DMS79 (cell line): ENCODE results near the gene PXDC1.
"Not testable (repeated sequence)": the region's sequence is repeated elsewhere in the genome, so short reads cannot be mapped to it uniquely, and the experiment has no call there.

Experiments
- DNase-seq: peaks from one replicate; lab custom pipeline; 2025; lab: John Stamatoyannopoulos, UW

The PXDC1 gene

GRCh38 chr6:3762359-3762758, 10.8 kb upstream of the PXDC1 start:
- no peak for DNase-seq

DNA sequence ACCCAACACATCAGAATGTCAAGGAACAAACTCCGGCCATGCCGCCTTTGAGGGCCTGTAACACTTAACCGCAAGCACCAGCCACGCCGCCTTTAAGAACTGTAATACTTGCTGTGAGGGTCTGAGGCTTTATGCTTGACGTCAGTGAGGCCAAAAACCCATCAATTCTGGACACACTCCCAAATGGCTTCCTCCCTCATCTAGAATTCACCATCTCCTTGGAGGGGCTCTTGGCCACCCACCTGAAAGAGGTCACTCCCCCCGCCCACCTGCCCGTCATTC, 10.4 kb upstream of the PXDC1 start:
- DNase-seq, result no peak

DNA sequence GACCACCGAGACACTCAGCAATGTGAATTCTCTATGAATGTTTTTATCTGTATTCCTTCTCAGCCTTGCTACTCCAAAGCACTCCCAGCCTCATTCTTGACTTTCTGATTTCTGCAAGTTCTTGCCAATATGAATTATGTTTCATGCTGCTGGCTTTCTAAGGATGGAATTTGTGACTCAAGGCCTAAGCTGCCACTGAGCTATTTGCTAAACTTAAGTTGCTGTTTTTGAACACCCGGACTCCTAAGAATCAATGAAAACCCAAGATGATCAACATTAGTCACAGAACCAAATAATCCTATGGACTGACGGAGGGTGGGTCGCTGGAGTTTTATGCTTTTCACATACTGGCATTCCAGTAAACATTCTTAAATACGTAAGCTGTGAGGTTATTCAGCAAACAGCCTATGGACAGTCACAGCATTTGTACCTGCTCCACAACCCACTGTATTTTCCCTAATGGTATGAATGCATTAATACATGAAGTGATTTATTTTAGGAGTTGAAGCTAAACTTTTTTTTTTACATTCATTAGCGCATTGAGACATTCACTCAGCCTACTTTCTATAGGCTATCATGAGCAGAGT, 8.2 kb upstream of the PXDC1 start:
- no peak for DNase-seq

GRCh38 chr6:3758842-3759144, 7.3 kb upstream of the PXDC1 start:
- DNase-seq, result no peak

DNA sequence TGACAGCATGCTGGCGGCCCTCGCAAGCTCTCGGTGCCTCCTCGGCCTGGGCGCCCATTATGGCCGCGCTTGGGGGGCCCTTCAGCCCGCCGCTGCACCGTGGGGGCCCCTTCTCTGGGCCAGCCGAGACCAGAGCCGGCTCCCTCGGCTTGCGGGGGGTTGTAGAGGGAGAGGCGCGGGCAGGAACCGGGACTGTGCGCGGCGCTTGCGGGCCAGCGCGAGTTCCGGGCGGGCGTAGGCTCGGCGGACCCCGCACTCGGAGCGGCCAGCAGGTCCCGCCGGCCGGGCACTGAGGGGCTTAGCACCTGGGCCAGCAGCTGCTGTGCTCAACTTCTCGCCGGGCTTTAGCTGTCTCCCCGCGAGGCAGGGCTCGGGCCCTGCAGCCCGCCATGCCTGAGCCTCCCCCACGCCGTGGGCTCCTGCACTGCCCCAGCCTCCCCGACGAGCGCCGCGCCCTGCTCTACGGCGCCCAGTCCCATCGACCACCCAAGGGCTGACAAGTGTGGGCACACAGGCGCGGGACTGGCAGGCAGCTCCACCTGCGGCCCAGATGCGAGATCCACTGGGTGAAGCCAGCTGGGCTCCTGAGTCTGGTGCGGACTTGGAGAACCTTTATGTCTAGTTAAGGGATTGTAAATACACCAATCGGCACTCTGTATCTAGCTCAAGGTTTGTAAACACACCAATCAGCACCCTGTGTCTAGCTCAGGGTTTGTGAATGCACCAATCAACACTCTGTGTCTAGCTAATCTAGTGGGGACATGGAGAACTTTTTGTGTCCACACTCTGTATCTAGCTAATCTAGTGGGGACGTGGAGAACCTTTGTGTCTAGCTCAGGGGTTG, 6.7 kb upstream of the PXDC1 start:
- not testable (repeated sequence) for DNase-seq

GRCh38 chr6:3757241-3757641, 5.7 kb upstream of the PXDC1 start:
- no peak for DNase-seq

DNA sequence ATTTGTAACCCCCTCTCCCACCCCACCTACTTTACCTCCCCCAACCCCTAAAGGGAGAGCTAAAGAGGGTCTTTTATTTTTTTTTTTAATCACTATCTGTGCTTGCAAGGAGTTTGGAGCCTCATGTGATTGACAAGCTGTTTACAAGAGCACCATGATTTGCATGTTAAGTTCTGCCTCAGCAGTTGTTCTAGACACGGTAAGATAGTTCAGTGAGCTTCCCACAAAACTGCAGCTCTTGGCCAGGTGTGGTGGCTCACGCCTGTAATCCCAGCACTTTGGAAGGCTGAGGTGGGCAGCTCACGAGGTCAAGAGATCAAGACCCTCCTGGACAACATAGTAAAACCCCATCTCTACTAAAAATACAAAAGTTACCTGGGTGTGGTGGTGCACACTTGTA, 5.0 kb upstream of the PXDC1 start:
- no peak for DNase-seq

DNA sequence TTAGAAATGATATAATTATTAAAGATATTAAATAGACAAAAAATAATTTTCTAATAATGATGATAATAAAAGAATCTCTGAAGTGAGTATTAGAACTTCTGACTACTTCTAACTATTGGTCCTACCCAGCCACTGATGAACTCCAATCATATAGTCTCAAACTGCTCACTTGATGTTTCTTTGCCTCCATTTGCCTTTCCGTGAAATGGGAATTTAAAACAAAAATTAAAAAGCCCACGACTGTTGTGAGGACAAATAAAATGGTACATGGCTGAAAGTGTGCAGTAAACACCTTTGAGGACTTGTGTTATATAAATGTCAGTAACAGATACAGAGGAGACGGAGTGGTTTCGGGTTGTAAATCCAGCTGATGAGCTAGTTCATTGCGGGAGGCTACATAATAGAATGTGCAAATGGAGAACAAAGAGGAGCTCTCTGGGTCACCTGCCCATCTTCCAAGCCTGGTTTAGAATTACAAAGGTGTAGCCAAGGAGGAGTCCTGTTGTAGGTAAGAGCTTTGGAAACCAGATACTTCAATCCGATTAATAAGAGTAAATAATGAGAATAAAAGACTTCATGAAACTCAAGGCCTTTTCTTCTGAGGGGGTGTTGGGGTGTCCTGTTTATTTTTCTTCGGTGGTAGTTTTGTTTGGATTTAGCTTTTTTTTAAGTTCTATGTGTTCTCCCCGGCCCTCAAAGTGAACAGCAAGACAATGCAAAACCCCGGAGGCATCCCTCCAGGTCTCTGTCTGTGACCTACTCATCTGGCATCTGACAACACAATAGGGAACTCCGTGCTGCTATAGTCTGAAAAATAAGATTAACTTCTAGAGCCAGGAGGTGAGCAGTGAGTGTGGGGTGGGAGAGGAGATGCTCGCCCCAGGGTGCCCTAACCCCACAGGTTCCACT, 4.4 kb upstream of the PXDC1 start:
- DNase-seq, result peak; percentile 45

DNA sequence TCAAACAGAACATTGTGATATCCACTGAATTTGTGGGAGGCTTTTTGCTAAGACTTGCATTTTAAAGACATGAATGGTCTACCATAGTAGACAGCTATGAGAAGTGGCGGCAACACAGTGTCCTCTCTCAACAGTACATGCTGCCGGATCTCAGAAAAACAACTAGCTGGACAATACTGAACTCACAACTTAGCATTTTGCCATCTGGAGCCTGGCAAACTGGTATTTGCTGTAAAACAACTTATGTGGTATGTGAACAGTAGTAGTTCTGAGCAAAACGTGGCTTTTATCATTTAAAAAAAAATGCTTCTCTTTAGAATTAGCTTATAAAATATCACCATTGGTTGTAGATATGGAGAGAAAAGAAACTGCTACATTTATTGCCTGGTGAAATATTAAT, 3.3 kb upstream of the PXDC1 start:
- DNase-seq, result no peak

GRCh38 chr6:3754032-3754725, 2.7 kb upstream of the PXDC1 start:
- DNase-seq, result not testable (repeated sequence)

DNA sequence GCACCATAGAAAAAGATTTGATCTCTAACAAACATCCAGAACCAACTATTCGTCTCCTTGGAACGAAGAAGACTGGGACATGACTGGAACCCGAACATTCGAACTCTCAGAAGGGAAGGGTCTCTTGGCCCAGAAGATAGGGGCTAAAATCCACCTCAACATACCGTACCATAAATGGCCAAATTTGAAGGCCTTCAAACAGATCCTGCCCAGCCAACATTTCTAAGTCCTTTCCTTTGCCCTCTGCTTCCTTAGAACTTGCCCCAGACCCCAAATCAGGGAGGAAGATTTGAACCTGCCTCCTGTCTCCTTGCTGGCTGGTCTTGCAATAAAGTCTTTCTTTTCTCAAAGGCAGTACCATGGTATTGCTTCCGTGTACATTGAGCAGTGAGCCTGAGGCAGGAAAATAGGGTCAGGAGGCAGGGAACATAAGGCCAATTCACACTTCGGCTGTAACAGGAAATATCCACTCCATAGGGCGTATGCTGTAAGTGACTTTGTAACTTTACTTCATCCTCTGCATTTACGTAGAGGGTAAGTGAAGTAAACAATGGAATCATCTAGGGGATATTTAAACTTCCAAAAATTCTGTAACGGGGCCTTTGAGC, 1.8 kb upstream of the PXDC1 start:
- DNase-seq, result no peak

- DNase-seq, result no peak
Observed at GRCh38 chr6:3752531-3753227, 1.2 kb upstream of the PXDC1 start.

DNA sequence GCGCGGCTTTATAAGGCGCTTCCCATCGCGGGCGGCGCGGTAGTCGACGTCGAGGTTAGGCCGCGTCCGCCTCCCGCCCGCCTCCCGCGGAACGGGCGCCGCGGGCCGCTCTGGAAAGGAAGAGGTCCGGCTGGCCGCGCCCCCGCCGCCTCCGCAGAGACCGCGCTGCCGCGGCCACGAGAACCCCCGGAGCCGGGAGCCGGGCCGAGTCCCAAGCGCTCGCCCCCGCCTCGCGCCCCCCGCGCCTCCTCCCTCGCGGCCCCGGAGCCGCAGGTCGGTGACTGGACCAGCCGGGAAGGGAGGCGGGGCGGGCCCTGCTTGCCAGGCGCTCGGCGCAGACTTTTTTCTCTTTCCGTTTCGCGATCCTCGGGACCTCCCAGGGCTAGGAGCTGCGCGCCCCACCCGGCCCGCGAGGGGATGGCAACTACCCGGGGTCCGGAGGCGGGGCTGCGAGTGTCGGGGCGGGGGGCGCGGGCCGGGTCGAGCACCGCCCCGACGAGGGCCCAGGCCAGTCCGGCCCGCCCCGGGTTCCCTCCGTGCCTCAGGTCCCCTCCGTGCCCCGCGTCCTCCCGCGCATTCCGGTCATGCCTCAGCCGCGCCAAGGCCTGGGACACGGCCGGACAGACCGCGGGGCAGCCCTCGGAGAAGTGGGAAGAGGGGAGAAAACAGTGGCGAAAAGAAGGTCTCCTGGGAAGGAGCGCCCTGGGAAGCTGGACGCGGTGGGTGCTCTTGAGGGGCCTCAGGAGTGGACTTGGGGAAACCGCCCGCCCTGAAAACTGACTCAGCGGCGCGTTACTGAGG, 417 bp upstream of the PXDC1 start:
- no peak for DNase-seq

- DNase-seq, result no peak
Observed at GRCh38 chr6:3750317-3751076, 1.0 kb downstream of the PXDC1 start.

GRCh38 chr6:3749977-3750316, 1.6 kb downstream of the PXDC1 start:
- no peak for DNase-seq

GRCh38 chr6:3749067-3749841, 2.3 kb downstream of the PXDC1 start:
- no peak for DNase-seq

DNA sequence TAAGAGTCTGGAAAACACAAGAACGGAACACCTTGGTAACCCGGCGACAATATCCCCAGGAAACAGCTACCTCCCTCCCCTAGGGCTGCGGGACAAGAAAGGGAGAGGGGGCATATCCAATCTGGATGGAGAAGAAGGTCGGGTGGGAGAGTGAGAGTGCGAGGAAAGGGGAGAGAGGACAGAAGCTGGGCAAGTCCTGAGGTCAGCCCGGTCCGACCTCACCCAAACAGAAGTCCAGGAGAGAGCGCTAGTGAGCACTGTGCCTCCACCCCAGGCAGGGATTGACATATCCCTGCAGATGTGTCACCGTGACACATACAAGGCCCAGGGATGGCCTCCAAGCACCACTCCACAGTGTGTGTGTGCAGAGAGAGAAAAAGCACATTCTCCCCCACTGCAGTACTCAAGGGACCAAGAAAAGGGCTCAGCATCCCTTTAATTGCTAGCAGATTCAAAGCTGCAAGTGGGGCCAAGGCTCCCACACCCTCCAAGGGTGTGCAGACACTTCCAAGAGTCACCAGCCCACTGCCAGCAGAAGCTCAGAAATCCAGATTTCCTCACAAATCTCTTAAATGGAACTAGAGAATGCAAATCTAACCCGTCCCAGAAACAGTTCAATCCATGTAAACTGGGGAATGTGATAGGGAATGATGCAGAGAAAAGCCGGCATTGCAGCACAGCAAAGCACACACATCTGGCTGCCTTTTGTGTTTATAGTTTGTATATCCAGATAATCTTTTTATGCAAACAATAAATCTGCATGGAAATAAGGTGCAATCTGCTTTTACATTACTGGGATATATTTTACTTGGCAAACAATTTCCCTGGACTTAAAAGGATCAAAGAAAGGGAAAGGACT, 3.1 kb downstream of the PXDC1 start:
- no peak for DNase-seq

DNA sequence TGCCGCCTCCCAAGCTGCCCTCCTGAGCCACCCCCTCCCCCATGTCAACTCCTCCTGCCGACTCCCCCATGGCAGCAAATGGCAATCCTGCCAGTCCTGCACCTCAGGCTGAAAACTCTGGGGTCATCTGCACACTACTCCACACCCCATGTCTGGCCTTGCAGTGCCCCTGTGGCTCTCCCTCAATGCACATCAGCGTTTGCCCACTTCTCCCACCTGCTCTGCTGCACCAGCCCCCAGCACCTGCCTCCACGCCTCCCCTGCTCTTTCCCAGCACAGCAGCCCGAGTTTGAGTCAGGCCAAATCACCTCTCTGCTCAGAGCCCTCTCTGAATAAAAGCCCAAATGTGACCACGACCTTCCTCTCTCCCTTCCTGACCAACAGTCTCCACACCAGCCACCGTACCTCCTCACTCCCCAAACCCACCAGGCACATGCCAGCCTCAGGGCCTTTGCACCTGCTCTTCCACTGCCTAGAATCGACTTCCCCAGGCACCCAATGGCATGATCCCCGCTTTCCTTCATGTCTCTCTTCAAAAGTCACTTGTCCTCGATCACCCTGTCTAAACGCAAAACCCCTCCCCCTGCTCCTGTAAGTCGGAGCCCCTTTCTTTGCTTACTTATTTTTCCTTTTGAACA, 4.3 kb downstream of the PXDC1 start:
- DNase-seq, result no peak
